Neural crest cell (in vitro differentiated cells): Measurements from ENCODE around the gene SLC39A9. TPM values are rescaled to one million over a fixed set of nuclear protein-coding genes. Genes with fewer than 3 reads are reported as not detected.

Source experiments
- DNase-seq: peaks from one replicate; pipeline ENCODE4 v3.0.0; 2021; ENCODE audit warnings: low read depth, mixed read lengths, low spot score
- H3K27ac Mint-ChIP-seq: one replicate; pipeline ENCODE4 v1.8.0; 2021; ENCODE audit warnings: mild to moderate bottlenecking, mixed read lengths; ENCODE audit not compliant: unreplicated experiment
- H3K27me3 Mint-ChIP-seq: 2 replicates; pipeline ENCODE4 v1.8.0; 2021; ENCODE audit warnings: low read depth, mild to moderate bottlenecking, mixed read lengths
- H3K36me3 Mint-ChIP-seq: 2 replicates; pipeline ENCODE4 v1.8.0; 2021; ENCODE audit warnings: low read depth, mild to moderate bottlenecking, mixed read lengths
- H3K4me1 Mint-ChIP-seq: 2 replicates; pipeline ENCODE4 v1.8.0; 2021; ENCODE audit warnings: mixed read lengths
- H3K4me3 Mint-ChIP-seq: one replicate; pipeline ENCODE4 v1.8.0; 2021; ENCODE audit warnings: mild to moderate bottlenecking, mixed read lengths
- H3K9me3 Mint-ChIP-seq: 2 replicates; pipeline ENCODE4 v1.8.0; 2021; ENCODE audit warnings: mixed read lengths
- total RNA-seq: library from RNA; stranded (reverse); gene quantifications from 2 replicates; pipeline ENCODE4 v1.2.1, GENCODE V29; 2021
- TF ChIP-seq, protein P1 (sequence below): fragments of 200-600 bp; sonication (generic); conservative IDR thresholded peaks from 2 replicates; pipeline ENCODE4 v1.5.0; 2021; ENCODE audit warnings: antibody characterized with exemption, mild to moderate bottlenecking

Gene SLC39A9
- total RNA-seq, 1 donor from 2014 or later: 53.4 TPM

DNA sequence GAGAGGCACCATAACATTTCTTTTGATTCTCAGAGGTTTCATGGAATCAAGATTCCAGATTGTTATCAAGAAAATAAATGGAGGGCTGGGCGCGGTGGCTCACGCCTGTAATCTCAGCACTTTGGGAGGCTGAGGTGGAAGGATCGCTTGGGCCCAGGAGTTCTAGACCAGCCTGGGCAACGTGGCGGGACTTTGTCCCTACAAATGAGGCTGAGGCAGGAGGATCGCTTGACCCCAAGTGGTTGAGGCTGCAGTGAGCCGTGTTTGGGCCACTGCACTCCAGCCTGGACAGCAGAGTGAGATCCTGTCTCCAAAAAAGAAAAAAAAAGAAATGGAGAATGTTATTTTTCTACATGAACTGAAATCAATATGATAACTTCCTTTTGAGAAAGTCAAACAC is 1.3 kb downstream of the SLC39A9 start:
- no peak for DNase-seq
- Mint-ChIP-seq H3K4me1 (peaks cover 61% of the 10 kb centered on the region), H3K27me3 (no peaks in the 10 kb centered on the region), H3K4me3 (peak overlapping the region; percentile 98), H3K36me3 (peaks cover 5% of the 10 kb centered on the region), H3K27ac (peak overlapping the region; percentile 43), H3K9me3 (no peaks in the 10 kb centered on the region)
- TF ChIP-seq, protein P1, sequence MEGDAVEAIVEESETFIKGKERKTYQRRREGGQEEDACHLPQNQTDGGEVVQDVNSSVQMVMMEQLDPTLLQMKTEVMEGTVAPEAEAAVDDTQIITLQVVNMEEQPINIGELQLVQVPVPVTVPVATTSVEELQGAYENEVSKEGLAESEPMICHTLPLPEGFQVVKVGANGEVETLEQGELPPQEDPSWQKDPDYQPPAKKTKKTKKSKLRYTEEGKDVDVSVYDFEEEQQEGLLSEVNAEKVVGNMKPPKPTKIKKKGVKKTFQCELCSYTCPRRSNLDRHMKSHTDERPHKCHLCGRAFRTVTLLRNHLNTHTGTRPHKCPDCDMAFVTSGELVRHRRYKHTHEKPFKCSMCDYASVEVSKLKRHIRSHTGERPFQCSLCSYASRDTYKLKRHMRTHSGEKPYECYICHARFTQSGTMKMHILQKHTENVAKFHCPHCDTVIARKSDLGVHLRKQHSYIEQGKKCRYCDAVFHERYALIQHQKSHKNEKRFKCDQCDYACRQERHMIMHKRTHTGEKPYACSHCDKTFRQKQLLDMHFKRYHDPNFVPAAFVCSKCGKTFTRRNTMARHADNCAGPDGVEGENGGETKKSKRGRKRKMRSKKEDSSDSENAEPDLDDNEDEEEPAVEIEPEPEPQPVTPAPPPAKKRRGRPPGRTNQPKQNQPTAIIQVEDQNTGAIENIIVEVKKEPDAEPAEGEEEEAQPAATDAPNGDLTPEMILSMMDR: no peak

DNA sequence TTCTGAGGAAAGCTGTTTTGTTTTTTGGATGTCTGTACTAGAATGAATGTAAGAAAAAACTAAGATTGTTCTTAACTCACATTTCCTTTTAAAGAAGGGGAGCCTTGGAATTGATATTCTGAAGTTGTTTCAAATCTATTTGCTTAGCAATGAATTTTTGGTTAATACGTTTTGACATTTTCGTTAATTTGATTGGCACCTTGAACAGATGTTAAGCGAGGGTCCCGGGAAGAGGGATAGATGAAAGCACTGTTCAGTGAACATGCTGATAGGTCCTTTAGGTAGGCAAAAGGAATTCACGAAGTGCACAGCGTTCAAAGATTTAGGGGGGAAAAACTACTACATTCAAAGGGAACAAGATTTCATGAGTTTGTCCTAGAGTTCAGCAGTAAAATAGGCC is 1.7 kb downstream of the SLC39A9 start:
- H3K36me3 Mint-ChIP-seq: peaks cover 5% of the 10 kb centered on the region
- H3K4me1 Mint-ChIP-seq: peaks cover 61% of the 10 kb centered on the region
- no peak overlapping the region for H3K27ac Mint-ChIP-seq
- H3K4me3 Mint-ChIP-seq: peak overlapping the region; percentile 98
- no peak for DNase-seq
- H3K9me3 Mint-ChIP-seq: no peaks in the 10 kb centered on the region
- TF ChIP-seq, protein P1: no peak
- H3K27me3 Mint-ChIP-seq: no peaks in the 10 kb centered on the region

DNA sequence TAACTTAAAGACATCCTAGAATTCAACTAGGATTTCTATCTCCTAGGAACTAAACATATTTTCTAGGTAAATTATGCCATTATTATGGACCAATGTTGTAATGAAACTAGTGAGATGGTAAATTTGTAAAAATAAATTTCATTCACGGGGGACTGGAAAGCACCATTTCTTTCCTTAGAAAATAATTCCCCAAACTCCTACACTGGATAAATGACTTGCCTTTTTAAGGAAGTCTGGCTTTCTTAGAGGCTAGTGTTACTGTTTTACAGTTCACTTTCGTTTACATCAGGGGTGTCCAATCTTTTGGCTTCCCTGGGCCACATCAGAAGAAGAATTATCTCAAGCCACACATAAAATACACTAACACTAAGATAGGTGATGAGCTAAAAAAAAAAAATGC is 3.3 kb downstream of the SLC39A9 start:
- H3K4me1 Mint-ChIP-seq: peaks cover 44% of the 10 kb centered on the region
- no peak overlapping the region for H3K27ac Mint-ChIP-seq
- H3K9me3 Mint-ChIP-seq: no peaks in the 10 kb centered on the region
- no peak overlapping the region for H3K4me3 Mint-ChIP-seq
- no peaks in the 10 kb centered on the region for H3K36me3 Mint-ChIP-seq
- H3K27me3 Mint-ChIP-seq: no peaks in the 10 kb centered on the region
- TF ChIP-seq, protein P1: no peak
- DNase-seq: no peak

DNA sequence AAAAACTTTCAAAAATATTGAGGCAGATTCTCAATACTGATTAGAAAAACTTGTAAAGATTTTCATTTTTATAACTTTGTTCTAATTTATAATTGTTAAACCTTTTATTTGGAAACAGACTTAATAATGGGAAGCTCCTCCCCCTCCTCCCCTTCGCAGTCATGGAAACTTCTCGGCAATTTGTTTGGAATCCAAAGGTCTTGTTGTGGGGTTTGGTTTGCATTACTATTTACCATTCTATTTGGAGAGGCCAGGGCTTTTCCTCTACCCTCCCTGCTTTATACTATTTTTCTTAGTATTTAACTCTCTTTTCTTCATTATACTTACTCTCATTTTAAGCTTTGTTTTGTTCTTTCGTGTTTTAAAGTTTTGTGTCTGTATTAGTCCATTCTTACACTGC is 6.0 kb downstream of the SLC39A9 start:
- H3K27me3 Mint-ChIP-seq: no peaks in the 10 kb centered on the region
- no peak for DNase-seq
- TF ChIP-seq, protein P1: no peak

DNA sequence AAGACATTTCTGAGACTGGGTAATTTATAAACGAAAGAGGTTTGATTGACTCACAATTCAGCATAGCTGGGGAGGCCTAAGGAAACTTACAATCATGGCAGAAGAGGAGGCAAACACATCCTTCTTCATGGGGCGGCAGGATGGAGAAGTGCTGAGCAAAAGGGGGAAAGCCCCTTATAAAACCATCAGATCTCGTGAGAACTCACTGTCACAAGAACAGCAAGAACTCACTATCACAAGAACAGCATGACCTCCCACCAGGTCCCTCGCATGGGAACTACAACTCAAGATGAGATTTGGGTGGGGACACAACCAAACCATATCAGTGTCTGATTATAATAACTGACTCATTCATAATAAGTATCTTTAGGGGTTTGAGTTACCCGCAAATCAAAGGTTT is 6.4 kb downstream of the SLC39A9 start:
- H3K27me3 Mint-ChIP-seq: no peaks in the 10 kb centered on the region
- TF ChIP-seq, protein P1: no peak

More for the DNA sequence above, 6.0 kb downstream of the SLC39A9 start:
- no peak overlapping the region for H3K27ac Mint-ChIP-seq
- peaks cover 27% of the 10 kb centered on the region for H3K4me1 Mint-ChIP-seq
- no peaks in the 10 kb centered on the region for H3K9me3 Mint-ChIP-seq
- no peaks in the 10 kb centered on the region for H3K36me3 Mint-ChIP-seq
- H3K4me3 Mint-ChIP-seq: no peak overlapping the region

GRCh38 chr14:69405762-69406161 is 7.3 kb downstream of the SLC39A9 start:
- H3K4me1 Mint-ChIP-seq: peaks cover 14% of the 10 kb centered on the region
- no peaks in the 10 kb centered on the region for H3K27me3 Mint-ChIP-seq
- no peak overlapping the region for H3K27ac Mint-ChIP-seq

More for the DNA sequence above, 6.4 kb downstream of the SLC39A9 start:
- H3K4me3 Mint-ChIP-seq: no peak overlapping the region
- H3K9me3 Mint-ChIP-seq: no peaks in the 10 kb centered on the region
- H3K4me1 Mint-ChIP-seq: peaks cover 23% of the 10 kb centered on the region
- DNase-seq: no peak
- H3K27ac Mint-ChIP-seq: no peak overlapping the region
- no peaks in the 10 kb centered on the region for H3K36me3 Mint-ChIP-seq

More at GRCh38 chr14:69405762-69406161, 7.3 kb downstream of the SLC39A9 start:
- no peak for DNase-seq
- H3K4me3 Mint-ChIP-seq: no peak overlapping the region
- H3K36me3 Mint-ChIP-seq: no peaks in the 10 kb centered on the region
- TF ChIP-seq, protein P1: no peak
- H3K9me3 Mint-ChIP-seq: no peaks in the 10 kb centered on the region
